ENCODE measurements around the gene MYEOV. TPM values are rescaled to one million over a fixed set of nuclear protein-coding genes. Genes with fewer than 3 reads are reported as not detected.

The MYEOV gene
- total and polyA plus RNA-seq, 11 donors: 0.08 to 0.88 (median 0.23) TPM; not detected in 7

DNA sequence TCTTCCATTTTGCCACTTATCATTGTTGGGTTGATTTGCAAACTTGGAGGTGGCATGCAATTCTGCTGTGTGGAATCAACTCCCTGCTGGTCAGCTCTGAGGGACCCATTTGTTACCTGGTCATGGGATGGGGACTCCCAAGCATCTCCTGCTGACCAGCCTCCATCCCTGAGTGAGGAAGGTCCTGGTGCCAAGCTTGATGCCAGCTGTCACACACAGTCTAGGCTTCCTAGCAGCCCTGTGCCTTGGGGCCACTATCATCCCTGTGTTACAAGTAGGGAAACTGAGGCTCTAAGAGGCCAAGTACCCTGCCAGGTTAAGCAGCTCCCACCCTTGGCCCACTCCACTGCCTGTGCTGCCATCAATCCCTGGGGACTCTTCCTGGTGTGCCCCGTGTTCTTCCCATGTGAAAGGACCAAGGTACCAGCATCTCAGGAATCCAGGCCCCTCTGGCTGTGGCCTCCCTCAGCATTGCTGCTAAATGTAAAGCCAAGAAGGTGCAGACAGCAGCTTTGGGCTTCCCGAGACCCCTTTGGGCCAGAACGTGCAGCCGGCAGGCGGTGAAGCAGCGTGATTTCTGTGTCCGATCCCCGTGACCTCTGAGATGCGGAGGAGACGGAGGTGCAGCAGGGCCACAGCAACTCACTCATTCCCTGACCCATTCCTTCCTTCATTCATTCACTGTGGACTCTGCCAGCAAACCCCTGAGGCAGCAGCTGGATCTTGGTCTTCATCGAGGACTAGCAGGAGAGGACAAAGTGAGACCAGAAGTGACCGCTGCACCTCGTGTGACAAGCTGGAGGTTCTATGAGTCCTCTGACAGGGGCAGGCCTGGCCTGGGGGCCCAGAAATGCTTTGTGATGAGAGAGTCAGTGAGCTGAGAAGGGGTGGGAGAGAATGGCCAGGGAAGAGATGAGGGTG is 49.7 kb downstream of the MYEOV start:
- intact Hi-C loops (cut with DNase I): no loop called here
- WGBS, 4 donors: 95 to 96% (median 96%) methylated on average over 13 of the region's 13 CpGs

GRCh38 chr11:69344570-69345145 is 50.7 kb downstream of the MYEOV start:
- 89 to 95% (median 94%) methylated on average over 7 of the region's 7 CpGs for WGBS, 4 donors

More for the DNA sequence above, 49.7 kb downstream of the MYEOV start:
- H3K36me3 ChIP-seq: no peaks in the 10 kb centered on the region
- peaks cover 0 to 5% (median 0%) of the 10 kb centered on the region in 12 donors for H3K9me3 ChIP-seq
- TF ChIP-seq POLR2A (IDR thresholded peaks at IDR 0.05): no peak
- TF ChIP-seq, protein P1, sequence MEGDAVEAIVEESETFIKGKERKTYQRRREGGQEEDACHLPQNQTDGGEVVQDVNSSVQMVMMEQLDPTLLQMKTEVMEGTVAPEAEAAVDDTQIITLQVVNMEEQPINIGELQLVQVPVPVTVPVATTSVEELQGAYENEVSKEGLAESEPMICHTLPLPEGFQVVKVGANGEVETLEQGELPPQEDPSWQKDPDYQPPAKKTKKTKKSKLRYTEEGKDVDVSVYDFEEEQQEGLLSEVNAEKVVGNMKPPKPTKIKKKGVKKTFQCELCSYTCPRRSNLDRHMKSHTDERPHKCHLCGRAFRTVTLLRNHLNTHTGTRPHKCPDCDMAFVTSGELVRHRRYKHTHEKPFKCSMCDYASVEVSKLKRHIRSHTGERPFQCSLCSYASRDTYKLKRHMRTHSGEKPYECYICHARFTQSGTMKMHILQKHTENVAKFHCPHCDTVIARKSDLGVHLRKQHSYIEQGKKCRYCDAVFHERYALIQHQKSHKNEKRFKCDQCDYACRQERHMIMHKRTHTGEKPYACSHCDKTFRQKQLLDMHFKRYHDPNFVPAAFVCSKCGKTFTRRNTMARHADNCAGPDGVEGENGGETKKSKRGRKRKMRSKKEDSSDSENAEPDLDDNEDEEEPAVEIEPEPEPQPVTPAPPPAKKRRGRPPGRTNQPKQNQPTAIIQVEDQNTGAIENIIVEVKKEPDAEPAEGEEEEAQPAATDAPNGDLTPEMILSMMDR (IDR thresholded peaks at IDR 0.05): no peak
- H3K4me1 ChIP-seq: no peaks in the 10 kb centered on the region
- ATAC-seq: peak in 1 of 4 donors; percentile 15
- DNase-seq: no peak
- no peak overlapping the region for H3K4me3 ChIP-seq
- no peak overlapping the region for H3K27ac ChIP-seq
- H3K27me3 ChIP-seq: no peaks in the 10 kb centered on the region

More at GRCh38 chr11:69344570-69345145, 50.7 kb downstream of the MYEOV start:
- Histone ChIP-seq H3K4me3 (no peak overlapping the region), H3K4me1 (no peaks in the 10 kb centered on the region), H3K36me3 (no peaks in the 10 kb centered on the region), H3K27ac (no peak overlapping the region), H3K27me3 (no peaks in the 10 kb centered on the region), H3K9me3 (peaks cover 0 to 5% (median 0%) of the 10 kb centered on the region in 12 donors)
- TF ChIP-seq, protein P1 (IDR thresholded peaks at IDR 0.05): no peak
- no peak for TF ChIP-seq POLR2A (IDR thresholded peaks at IDR 0.05)
- intact Hi-C loops (cut with DNase I): no loop called here
- no peak for ATAC-seq
- DNase-seq: no peak

Other genes starting within 250 kb of the MYEOV start
- gene TPCN2, start 245.2 kb upstream of the MYEOV start, total RNA-seq: 10 to 100 TPM in 3 of 9 donors, 1 to 10 TPM in 6; 4.1 to 17.6 (median 7.5) TPM
- gene TPCN2, start 245.2 kb upstream of the MYEOV start, polyA plus RNA-seq: 10 to 100 TPM in 1 of 2 donors, 1 to 10 TPM in 1; 4.8 to 11.1 TPM
- under 1 TPM in 8 of 9 donors, not detected in 1; 0.08 to 0.35 (median 0.15) TPM for gene SMIM38, start 138.2 kb upstream of the MYEOV start, total RNA-seq
- gene SMIM38, start 138.2 kb upstream of the MYEOV start, polyA plus RNA-seq: under 1 TPM; 0.08 to 0.15 TPM
- gene LINC01488, start 187.5 kb downstream of the MYEOV start, total RNA-seq: under 1 TPM in 5 of 9 donors, not detected in 4; 0.04 to 0.42 (median 0.13) TPM
- under 1 TPM in 1 of 2 donors, not detected in 1; 0.23 TPM for gene LINC01488, start 187.5 kb downstream of the MYEOV start, polyA plus RNA-seq

Data from heart left ventricle (tissue), 16 donors.